RPMI8226 (cell line): ENCODE data around the gene SLC1A5.
"Not testable (repeated sequence)": the region's sequence is repeated elsewhere in the genome, so short reads cannot be mapped to it uniquely, and the experiment has no call there.

Source experiments
- DNase-seq: peaks from one replicate; pipeline ENCODE4 v3.0.0-alpha.2; 2015

Gene SLC1A5

GRCh38 chr19:46798713-46799112 is 10.3 kb upstream of the SLC1A5 start:
- no peak for DNase-seq

GRCh38 chr19:46797881-46798280 is 9.5 kb upstream of the SLC1A5 start:
- DNase-seq = no peak

- DNase-seq = no peak
Measured at GRCh38 chr19:46791944-46792343, 3.5 kb upstream of the SLC1A5 start.

GRCh38 chr19:46789371-46789770 is 977 bp upstream of the SLC1A5 start:
- no peak for DNase-seq

- no peak for DNase-seq
Measured at GRCh38 chr19:46788968-46789338, 559 bp upstream of the SLC1A5 start.

- DNase-seq = peak; percentile 44
Measured at GRCh38 chr19:46787331-46788261, 798 bp downstream of the SLC1A5 start.

- no peak for DNase-seq
Measured at GRCh38 chr19:46787040-46787330, 1.4 kb downstream of the SLC1A5 start.

GRCh38 chr19:46786236-46787039 is 2.0 kb downstream of the SLC1A5 start:
- peak; percentile 65 for DNase-seq

GRCh38 chr19:46785980-46786235 is 2.5 kb downstream of the SLC1A5 start:
- DNase-seq = no peak

GRCh38 chr19:46785054-46785979 is 3.1 kb downstream of the SLC1A5 start:
- DNase-seq = peak; percentile 17

GRCh38 chr19:46784262-46785053 is 3.9 kb downstream of the SLC1A5 start:
- DNase-seq = peak; percentile 83

- no peak for DNase-seq
Measured at GRCh38 chr19:46783670-46784069, 4.7 kb downstream of the SLC1A5 start.

- DNase-seq = no peak
Measured at GRCh38 chr19:46782355-46783019, 5.9 kb downstream of the SLC1A5 start.

GRCh38 chr19:46777956-46778645 is 10.3 kb downstream of the SLC1A5 start:
- not testable (repeated sequence) for DNase-seq

GRCh38 chr19:46776927-46777911 is 11.2 kb downstream of the SLC1A5 start:
- DNase-seq = no peak

- no peak for DNase-seq
Measured at GRCh38 chr19:46775642-46776258, 12.6 kb downstream of the SLC1A5 start.

- no peak for DNase-seq
Measured at GRCh38 chr19:46773018-46773399, 15.4 kb downstream of the SLC1A5 start.

- no peak for DNase-seq
Measured at GRCh38 chr19:46772170-46773017, 16.0 kb downstream of the SLC1A5 start.

GRCh38 chr19:46768746-46769145 is 19.6 kb downstream of the SLC1A5 start:
- DNase-seq = not testable (repeated sequence)
